SK-N-MC (cell line): ENCODE measurements around the gene SNX30.

Experiments
- FOXP2 ChIP-seq: optimal IDR thresholded peaks from 2 replicates; pipeline ENCODE3; 2011; ENCODE audit warnings: mild to moderate bottlenecking, moderate library complexity; ENCODE audit not compliant: insufficient read depth; ENCODE audit errors: extremely low read length, control extremely low read depth
- POLR2AphosphoS5 ChIP-seq: IDR thresholded peaks from 2 replicates; pipeline ENCODE4 v1.6.1; 2012; ENCODE audit warnings: mild to moderate bottlenecking, low read depth, low read length, borderline replicate concordance

GRCh38 chr9:112854657-112855056, 104.1 kb downstream of the SNX30 start:
- TF ChIP-seq POLR2AphosphoS5 = no peak
- no peak for TF ChIP-seq FOXP2
